Stimulated activated naive CD8-positive, alpha-beta T cell treated with anti-CD3 and anti-CD28 coated beads, Interleukin-15, Interleukin-2, amounts not matched to agents 100 ng/mL and 50 ng/mL, for 24 hours (primary cell): ENCODE measurements around the gene SLC16A10.

Experiments
- H3K27ac Mint-ChIP-seq: one replicate; pipeline ENCODE4 v1.8.0; 2021; ENCODE audit warnings: mild to moderate bottlenecking, mixed read lengths
- H3K27me3 Mint-ChIP-seq: one replicate; pipeline ENCODE4 v1.8.0; 2021; ENCODE audit warnings: mixed read lengths
- H3K36me3 Mint-ChIP-seq: one replicate; pipeline ENCODE4 v1.8.0; 2021; ENCODE audit warnings: low read depth, mixed read lengths
- H3K4me1 Mint-ChIP-seq: one replicate; pipeline ENCODE4 v1.8.0; 2021; ENCODE audit warnings: low read depth, mixed read lengths
- H3K4me3 Mint-ChIP-seq: one replicate; pipeline ENCODE4 v1.8.0; 2021; ENCODE audit warnings: mild to moderate bottlenecking, mixed read lengths
- H3K9me3 Mint-ChIP-seq: one replicate; pipeline ENCODE4 v1.8.0; 2021; ENCODE audit warnings: mixed read lengths

The SLC16A10 gene

GRCh38 chr6:111256646-111257045 lies 169.3 kb downstream of the SLC16A10 start:
- Mint-ChIP-seq H3K4me3 (no peak overlapping the region), H3K9me3 (no peaks in the 10 kb centered on the region), H3K27me3 (peaks cover 10% of the 10 kb centered on the region), H3K4me1 (peaks cover 26% of the 10 kb centered on the region), H3K36me3 (no peaks in the 10 kb centered on the region), H3K27ac (no peak overlapping the region)

GRCh38 chr6:111258010-111258409 lies 170.7 kb downstream of the SLC16A10 start:
- H3K9me3 Mint-ChIP-seq, result no peaks in the 10 kb centered on the region

GRCh38 chr6:111258615-111259088 lies 171.3 kb downstream of the SLC16A10 start:
- Mint-ChIP-seq H3K27me3 (peaks cover 9% of the 10 kb centered on the region), H3K9me3 (no peaks in the 10 kb centered on the region), H3K27ac (peak overlapping the region; percentile 89), H3K4me3 (peak overlapping the region; percentile 86), H3K4me1 (peaks cover 34% of the 10 kb centered on the region), H3K36me3 (peaks cover 6% of the 10 kb centered on the region)

More at GRCh38 chr6:111258010-111258409, 170.7 kb downstream of the SLC16A10 start:
- Mint-ChIP-seq H3K36me3 (peaks cover 4% of the 10 kb centered on the region), H3K4me3 (no peak overlapping the region), H3K27ac (peak overlapping the region; percentile 36), H3K4me1 (peaks cover 32% of the 10 kb centered on the region), H3K27me3 (peaks cover 10% of the 10 kb centered on the region)

- H3K9me3 Mint-ChIP-seq, result no peaks in the 10 kb centered on the region
- H3K4me1 Mint-ChIP-seq, result peaks cover 40% of the 10 kb centered on the region
- H3K27ac Mint-ChIP-seq, result peak overlapping the region; percentile 89
- peaks cover 3% of the 10 kb centered on the region for H3K27me3 Mint-ChIP-seq
- peak overlapping the region; percentile 86 for H3K4me3 Mint-ChIP-seq
- H3K36me3 Mint-ChIP-seq, result peaks cover 12% of the 10 kb centered on the region
Measured at GRCh38 chr6:111259089-111259831, 172.0 kb downstream of the SLC16A10 start.

GRCh38 chr6:111260570-111261298 lies 173.4 kb downstream of the SLC16A10 start:
- Mint-ChIP-seq H3K27me3 (no peaks in the 10 kb centered on the region), H3K27ac (peak overlapping the region; percentile 21), H3K36me3 (peaks cover 19% of the 10 kb centered on the region), H3K9me3 (no peaks in the 10 kb centered on the region), H3K4me3 (peak overlapping the region; percentile 86), H3K4me1 (peaks cover 40% of the 10 kb centered on the region)

GRCh38 chr6:111263837-111264236 lies 176.5 kb downstream of the SLC16A10 start:
- Mint-ChIP-seq H3K27me3 (no peaks in the 10 kb centered on the region), H3K27ac (peak overlapping the region; percentile 39), H3K36me3 (peaks cover 48% of the 10 kb centered on the region), H3K4me3 (no peak overlapping the region), H3K9me3 (no peaks in the 10 kb centered on the region), H3K4me1 (peaks cover 48% of the 10 kb centered on the region)

- H3K9me3 Mint-ChIP-seq, result no peaks in the 10 kb centered on the region
- no peak overlapping the region for H3K27ac Mint-ChIP-seq
- no peak overlapping the region for H3K4me3 Mint-ChIP-seq
- no peaks in the 10 kb centered on the region for H3K27me3 Mint-ChIP-seq
- peaks cover 63% of the 10 kb centered on the region for H3K36me3 Mint-ChIP-seq
- H3K4me1 Mint-ChIP-seq, result peaks cover 44% of the 10 kb centered on the region
Measured at GRCh38 chr6:111265842-111266241, 178.5 kb downstream of the SLC16A10 start.

GRCh38 chr6:111266276-111266675 lies 179.0 kb downstream of the SLC16A10 start:
- peaks cover 63% of the 10 kb centered on the region for H3K36me3 Mint-ChIP-seq
- H3K9me3 Mint-ChIP-seq, result no peaks in the 10 kb centered on the region
- H3K27me3 Mint-ChIP-seq, result no peaks in the 10 kb centered on the region
- no peak overlapping the region for H3K4me3 Mint-ChIP-seq
- no peak overlapping the region for H3K27ac Mint-ChIP-seq
- H3K4me1 Mint-ChIP-seq, result peaks cover 39% of the 10 kb centered on the region

GRCh38 chr6:111267764-111268333 lies 180.5 kb downstream of the SLC16A10 start:
- peaks cover 64% of the 10 kb centered on the region for H3K36me3 Mint-ChIP-seq
- peaks cover 33% of the 10 kb centered on the region for H3K4me1 Mint-ChIP-seq
- H3K4me3 Mint-ChIP-seq, result no peak overlapping the region
- H3K27ac Mint-ChIP-seq, result no peak overlapping the region
- no peaks in the 10 kb centered on the region for H3K9me3 Mint-ChIP-seq
- H3K27me3 Mint-ChIP-seq, result no peaks in the 10 kb centered on the region

GRCh38 chr6:111269401-111269970 lies 182.2 kb downstream of the SLC16A10 start:
- H3K9me3 Mint-ChIP-seq, result peaks cover 9% of the 10 kb centered on the region
- H3K36me3 Mint-ChIP-seq, result peaks cover 70% of the 10 kb centered on the region
- peaks cover 30% of the 10 kb centered on the region for H3K4me1 Mint-ChIP-seq
- H3K4me3 Mint-ChIP-seq, result no peak overlapping the region
- H3K27me3 Mint-ChIP-seq, result no peaks in the 10 kb centered on the region
- peak overlapping the region; percentile 21 for H3K27ac Mint-ChIP-seq

GRCh38 chr6:111270121-111270520 lies 182.8 kb downstream of the SLC16A10 start:
- Mint-ChIP-seq H3K36me3 (peaks cover 76% of the 10 kb centered on the region), H3K27ac (no peak overlapping the region), H3K4me1 (peaks cover 30% of the 10 kb centered on the region), H3K4me3 (no peak overlapping the region), H3K9me3 (peaks cover 16% of the 10 kb centered on the region), H3K27me3 (no peaks in the 10 kb centered on the region)

GRCh38 chr6:111274593-111275217 lies 187.4 kb downstream of the SLC16A10 start:
- peaks cover 77% of the 10 kb centered on the region for H3K36me3 Mint-ChIP-seq
- H3K27ac Mint-ChIP-seq, result no peak overlapping the region
- no peaks in the 10 kb centered on the region for H3K27me3 Mint-ChIP-seq
- H3K4me1 Mint-ChIP-seq, result peaks cover 9% of the 10 kb centered on the region
- no peak overlapping the region for H3K4me3 Mint-ChIP-seq
- peaks cover 25% of the 10 kb centered on the region for H3K9me3 Mint-ChIP-seq

- Mint-ChIP-seq H3K27ac (no peak overlapping the region), H3K4me1 (peaks cover 5% of the 10 kb centered on the region), H3K9me3 (peaks cover 25% of the 10 kb centered on the region), H3K27me3 (no peaks in the 10 kb centered on the region), H3K36me3 (peaks cover 82% of the 10 kb centered on the region), H3K4me3 (no peak overlapping the region)
Measured at GRCh38 chr6:111276335-111276734, 189.0 kb downstream of the SLC16A10 start.

GRCh38 chr6:111276736-111277135 lies 189.4 kb downstream of the SLC16A10 start:
- no peak overlapping the region for H3K4me3 Mint-ChIP-seq
- H3K27me3 Mint-ChIP-seq, result no peaks in the 10 kb centered on the region
- H3K27ac Mint-ChIP-seq, result no peak overlapping the region
- peaks cover 84% of the 10 kb centered on the region for H3K36me3 Mint-ChIP-seq
- peaks cover 6% of the 10 kb centered on the region for H3K4me1 Mint-ChIP-seq
- H3K9me3 Mint-ChIP-seq, result peaks cover 25% of the 10 kb centered on the region
